Retina (tissue), 1 donor: Measurements from ENCODE around the gene HIF3A.
A peak's percentile ranks its signal among the peaks of the same experiment; 100 is the strongest.
"Not testable (repeated sequence)": the region's sequence is repeated elsewhere in the genome, so short reads cannot be mapped to it uniquely, and the experiment has no call there.

Experiments used
- DNase-seq: peaks from one replicate; pipeline ENCODE4 v3.0.0-alpha.2; 2016

Gene HIF3A

DNA sequence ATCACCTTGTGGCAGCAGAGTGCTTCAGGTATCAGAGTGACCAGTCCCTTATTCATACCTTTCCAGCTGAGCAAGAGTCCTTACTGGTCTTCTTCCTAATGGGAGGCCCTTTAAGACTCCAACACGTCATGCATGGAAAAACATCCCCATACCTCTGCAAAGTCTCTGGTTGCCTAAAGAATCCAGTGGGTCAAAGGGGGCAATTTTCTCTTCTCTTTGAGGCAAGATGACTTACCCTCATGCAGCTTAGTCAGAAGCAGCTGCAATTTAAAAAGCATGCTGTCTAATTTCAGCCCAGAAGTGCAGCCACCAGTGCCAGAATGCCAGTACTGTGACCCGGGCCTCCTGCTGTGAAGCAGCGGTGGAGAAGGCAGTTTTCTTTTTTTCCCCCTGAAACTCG lies 68.7 kb downstream of the HIF3A start:
- DNase-seq = no peak

DNA sequence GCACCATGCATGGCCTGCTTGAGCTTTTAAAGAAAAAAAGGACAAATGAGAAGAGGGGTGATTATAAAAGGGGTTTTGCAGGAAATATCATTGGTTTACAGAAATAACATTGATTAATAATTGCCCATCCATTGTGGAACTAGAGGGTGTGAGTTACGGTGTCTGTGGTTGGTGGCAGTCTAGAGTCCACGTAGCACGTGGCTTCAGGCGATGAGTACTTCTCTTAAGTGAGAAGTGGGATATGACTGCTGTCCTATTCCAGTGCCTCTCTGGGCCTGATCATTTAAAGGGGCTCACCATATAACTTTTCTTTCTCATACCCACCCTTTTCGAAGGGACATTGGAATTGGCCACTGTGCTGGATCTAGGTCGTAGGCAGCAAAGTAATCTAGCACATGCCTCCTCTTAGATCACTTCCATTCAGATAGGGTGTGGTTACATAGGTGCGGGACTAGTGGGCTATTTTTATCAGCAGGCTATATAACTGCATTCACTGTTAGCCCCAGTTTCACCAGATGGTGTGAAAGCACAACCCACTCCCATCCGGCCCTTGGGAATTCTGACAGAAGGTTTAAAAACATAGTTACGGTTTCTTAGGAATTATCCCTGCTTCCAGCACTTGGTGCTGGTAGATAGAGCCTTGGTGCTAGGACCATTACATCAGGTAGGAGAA lies 69.9 kb downstream of the HIF3A start:
- DNase-seq = no peak

DNA sequence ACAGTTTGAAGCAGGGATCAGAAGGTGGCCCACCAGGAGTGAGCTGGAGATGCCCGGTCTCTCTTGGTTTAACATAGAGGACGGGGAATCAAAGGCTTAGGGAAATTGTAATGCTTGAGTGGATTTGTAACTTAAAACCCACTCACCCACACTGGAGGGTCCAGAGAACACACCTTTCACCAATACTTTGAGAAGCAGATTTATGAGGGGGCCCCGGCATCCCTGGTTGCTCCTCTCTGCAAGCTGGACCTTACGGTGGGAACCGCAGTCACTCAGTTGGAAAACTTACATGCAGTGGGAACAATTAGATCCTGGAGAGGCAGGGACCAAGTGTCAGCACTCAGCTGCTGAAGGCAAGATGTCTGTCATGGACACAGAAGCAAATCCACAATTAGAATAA lies 70.6 kb downstream of the HIF3A start:
- DNase-seq = peak; percentile 27

DNA sequence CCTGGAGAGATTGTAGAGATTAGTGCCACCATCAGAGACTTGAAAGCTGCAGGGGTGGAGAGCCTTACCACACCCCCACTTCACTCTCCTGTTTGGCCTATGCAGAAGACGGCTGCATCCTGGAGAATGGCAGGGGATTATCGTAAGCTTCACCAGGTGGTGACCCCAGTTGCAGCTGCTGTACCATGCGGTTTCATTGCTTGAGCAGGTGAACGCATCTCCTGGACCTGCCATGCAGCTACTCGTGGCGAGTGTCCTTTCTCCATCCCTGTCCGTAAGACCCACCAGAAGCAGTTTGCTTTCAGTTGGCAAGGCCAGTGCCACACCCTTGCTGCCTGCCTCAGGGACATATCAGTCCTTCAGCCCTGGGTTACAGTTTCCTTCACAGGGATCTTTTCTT lies 71.3 kb downstream of the HIF3A start:
- DNase-seq = peak; percentile 19

DNA sequence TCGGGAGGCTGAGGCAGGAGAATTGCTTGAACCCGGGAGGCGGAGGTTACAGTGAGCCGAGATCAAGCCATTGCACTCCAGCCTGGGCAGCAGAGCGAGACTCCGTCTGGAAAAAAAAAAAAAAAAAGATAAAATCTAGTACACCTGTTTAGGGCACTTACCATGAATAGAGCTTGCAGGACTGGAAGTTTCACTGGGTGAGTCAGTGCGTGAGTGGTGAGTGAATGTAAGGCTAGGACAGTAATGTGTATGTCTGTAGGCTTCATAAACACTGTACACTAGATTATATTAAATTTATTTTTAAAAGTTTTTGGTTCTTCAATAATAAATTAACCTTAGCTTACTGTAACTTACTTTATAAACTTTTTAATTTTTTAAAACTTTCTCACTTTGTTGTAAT lies 73.0 kb downstream of the HIF3A start:
- no peak for DNase-seq

DNA sequence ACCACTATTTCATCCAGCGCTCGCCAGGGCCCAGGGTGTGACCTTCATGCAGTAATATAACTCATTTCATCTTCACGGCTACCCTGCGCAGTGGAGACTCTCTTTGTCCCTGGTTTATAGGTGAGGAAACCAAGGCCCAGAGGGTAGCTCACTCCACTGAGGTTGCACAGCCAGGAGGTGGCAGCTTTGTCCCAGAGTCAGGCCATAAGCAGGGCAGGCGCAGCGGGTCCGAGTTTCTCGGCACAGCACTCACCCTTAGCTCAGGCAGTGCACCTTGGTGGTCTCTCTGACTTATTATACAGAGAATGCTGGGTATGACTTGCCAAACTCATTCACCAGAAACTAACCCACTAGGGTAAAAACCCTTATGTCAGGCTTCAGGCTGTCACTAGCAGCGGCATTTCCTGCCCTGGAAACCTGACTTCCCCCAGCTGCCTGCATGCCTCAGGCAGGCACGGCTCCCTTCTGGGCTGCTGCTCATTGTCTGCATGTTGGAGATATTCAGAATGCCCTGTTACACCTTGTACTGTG lies 74.6 kb downstream of the HIF3A start:
- DNase-seq = no peak

DNA sequence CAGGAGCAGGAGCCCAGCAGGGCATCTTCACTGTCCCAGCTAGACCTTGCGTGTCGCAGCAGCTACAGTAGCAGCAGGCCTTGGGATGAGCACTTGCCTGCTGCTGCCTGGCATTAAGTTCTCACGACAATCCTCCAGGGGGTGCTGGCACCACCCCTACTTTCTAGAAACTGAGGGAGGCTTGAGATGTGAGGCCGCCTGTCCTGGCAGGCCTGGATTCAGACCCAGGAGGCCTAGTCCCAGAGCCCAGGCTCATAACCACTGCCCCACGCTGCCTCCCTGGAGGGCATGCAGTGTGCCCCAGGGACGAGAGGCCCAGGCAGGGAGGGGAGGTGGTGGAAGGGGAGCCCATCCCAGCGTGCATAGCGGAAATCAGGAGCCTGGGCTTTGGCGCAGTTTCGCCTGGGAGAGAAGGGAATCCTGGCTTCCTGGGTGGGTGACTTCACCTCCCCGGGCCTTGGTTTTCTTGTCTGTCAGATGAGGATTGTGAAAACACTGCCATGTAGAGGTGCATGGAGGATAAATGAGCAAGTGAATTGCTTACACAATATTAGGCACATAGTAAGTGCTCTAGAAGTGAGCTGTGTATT lies 76.2 kb downstream of the HIF3A start:
- no peak for DNase-seq

DNA sequence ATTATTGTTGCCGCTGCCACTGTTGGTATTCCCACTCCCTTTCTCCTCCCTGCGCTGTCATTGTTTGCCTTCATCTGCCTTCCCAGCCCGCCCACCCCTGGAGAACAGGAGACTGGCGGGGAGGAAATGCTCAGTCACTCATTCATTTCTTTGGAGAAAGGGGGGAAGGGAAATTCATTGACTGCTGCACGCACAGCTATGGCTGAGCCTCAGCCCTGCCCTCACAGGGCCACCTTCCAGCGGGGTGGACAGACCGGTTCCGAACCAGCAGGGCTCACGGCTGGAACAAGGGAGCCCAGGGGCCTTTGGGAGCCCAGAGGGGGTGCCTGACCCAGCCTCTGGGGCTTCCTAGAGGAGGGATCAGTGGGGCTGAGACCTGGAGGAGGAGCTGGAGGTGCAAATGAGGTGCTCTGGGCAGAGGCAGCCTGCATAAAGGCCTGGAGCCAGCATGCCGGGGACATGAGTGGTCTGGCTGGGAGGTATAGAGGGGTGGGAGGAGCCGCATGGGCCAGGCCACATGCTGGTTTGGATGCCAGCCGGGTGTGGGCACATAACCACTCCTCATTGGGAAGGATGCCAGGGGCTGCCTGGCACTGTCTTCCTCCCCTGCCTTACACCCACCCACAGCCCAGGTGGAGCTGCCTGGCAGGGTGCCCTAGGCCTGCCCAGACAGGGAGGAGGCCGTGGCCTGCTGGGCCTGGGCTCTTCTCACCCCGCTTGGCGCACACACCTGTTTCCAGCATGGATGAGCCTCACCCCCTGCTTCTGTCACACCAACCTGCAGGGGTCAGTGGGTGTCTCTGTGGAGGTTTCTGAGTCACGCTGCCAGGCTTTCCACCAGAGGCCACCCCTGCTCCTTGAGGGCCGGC lies 76.9 kb downstream of the HIF3A start:
- DNase-seq = no peak

DNA sequence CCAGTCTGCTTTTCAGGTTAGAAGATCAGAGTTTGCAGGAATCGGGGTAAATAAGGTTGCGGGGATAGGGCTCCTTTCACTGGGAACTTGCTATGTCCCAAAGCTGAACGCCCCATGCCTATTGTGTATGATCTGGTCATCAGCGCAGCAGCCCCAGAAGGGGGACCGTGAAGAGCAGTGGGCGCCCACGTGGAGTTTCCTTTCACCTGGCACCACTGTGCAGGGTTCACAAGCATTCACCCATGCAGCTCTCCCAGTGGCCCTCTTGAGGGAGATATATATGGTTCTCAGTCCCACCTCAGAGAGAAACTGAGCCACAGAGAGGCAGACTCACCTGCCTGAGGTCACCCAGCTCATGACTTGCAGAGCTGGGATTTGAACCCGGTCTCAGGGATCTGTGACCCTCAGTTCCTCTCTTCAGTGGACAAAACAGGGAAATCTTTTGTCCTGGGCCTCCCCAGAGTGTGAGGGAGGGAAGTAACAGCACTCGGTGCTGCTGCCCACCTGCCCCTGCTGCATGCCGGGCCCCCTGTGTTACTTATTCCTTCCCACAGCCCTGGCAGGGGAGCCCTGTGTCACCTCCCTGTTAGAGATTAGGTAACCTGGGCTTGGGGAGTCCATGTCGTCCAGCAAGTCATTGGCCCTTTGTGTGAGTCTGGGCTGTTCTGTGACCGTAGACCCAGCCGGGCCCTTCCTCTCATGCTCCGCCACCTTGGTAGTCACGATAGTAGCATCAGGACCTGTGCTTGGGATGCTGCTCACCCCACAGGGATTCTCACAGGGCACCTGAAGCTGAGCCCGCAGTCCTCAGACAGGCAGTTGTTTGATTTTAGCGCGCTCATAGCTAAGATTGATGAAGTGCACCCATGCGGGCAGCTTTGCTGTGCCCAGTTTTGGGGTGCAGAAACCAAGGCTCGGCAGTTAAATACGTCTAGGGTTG lies 78.0 kb downstream of the HIF3A start:
- DNase-seq = no peak

DNA sequence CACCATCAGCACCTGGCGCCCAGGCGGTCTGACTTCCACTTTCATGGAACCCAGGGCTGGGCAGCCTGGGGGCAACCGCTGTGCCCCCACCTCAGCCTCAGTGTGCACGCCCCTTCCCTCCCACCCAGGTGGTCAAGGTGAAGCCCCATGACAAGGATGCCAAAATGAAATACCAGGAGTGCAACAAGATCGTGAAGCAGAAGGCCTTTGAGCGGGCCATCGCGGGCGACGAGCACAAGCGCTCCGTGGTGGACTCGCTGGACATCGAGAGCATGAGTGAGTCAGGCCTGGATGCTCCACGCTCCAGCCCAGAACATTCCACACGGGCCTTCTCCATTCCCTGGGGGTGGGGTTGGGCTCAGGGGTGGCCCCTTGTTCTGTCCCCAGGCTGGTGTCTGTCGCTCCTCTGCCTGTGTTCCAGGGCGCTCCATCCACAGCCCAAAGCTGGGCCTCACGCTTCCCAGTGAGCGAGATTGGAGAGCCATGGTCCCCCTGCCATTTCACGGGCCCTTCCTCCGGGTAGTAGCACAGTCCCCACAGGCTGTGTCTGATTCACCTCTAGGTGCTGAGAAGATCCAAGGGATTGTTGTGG lies 78.7 kb downstream of the HIF3A start:
- DNase-seq = not testable (repeated sequence)

DNA sequence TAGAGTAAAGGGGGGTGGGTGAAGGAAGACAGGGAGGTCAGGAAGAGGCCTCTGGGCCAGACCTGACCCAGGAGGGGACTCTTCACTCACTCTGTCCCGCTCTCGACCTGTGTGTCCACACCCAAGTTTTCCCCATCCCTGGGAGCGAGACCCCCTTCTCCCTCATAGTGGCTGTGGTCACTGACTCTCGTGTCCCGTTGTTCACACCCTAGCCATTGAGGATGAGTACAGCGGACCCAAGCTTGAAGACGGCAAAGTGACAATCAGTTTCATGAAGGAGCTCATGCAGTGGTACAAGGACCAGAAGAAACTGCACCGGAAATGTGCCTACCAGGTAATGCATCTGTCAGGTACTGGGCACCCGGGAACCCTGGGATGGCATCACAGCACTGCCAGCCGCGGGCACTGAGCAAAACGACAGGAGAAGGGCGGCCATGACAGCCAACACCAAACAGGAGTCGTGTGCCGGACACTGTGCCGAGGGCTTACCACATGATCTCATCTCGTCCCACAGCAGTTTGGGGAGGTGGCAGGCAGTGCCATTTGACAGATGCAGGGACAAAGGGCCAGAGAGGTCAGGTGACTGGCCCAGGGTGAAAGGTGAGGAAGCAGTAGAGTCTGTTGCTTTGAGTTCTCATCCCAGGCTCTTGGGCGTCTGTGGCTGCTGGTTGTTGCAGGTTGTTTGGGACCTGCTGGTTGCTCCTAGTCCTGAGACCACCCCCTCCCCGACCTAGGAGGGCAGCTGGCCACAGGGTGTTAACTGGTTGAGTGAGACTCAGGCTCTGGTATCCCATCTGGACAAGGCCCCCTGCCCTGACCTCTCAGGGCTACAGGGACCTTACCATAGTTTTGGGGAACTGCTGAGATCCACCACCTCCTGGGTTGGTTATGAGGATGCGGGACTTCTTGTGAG lies 79.7 kb downstream of the HIF3A start:
- no peak for DNase-seq

DNA sequence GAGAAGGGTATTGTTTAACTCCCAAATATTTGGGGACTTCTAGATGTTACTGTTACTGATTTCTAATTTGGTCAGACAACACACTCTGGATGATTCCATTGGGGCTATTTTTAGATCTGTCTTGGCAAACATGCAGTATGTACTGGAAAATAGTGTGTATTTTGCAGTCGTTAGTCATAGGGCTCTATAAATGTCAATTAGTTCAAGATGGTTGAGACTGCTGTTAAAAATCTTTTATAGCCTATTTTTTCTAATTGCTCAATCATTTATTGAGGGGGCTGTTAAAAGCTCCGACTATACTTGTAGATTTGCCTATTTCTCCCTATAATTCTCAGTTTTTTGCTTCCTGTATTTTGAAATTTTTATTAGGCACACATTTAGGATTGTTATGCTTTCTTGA lies 81.4 kb downstream of the HIF3A start:
- no peak for DNase-seq

DNA sequence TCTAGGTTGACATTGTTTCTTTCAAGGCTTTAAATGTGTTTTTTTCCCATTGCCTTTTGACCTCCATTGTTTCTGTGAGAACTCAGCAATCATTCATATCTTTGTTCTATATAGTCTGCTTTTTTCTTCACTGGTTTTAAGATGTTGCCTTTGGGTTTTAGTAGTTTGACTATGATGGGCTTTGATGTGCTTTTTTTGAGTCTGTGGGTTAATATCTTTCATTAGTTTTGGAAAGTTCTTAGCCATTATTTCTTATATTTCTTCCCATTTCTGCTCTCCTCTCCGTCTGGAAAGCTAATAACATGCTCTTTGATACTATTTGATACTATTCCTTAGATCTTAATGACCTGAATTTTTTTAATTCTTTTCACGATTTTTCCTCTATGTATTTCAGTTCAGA lies 83.8 kb downstream of the HIF3A start:
- DNase-seq = no peak

DNA sequence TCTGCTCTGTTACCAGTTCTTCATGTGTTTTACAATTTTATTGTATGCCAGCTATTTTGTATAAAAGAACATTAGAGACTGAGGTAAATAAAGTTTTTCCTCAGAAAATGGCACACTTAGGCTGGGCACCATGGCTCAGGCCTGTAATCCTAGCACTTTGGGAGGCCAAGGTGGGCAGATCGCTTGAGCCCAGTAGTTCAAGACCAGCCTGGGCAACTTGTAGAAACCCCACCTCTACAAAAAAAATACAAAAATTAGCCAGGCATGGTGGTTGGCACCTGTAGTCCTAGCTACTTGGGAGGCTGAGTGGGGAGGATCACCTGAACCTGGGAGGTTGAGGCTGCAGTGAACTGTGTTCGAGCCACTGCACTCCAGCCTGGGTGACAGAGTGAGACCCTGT lies 84.5 kb downstream of the HIF3A start:
- no peak for DNase-seq

DNA sequence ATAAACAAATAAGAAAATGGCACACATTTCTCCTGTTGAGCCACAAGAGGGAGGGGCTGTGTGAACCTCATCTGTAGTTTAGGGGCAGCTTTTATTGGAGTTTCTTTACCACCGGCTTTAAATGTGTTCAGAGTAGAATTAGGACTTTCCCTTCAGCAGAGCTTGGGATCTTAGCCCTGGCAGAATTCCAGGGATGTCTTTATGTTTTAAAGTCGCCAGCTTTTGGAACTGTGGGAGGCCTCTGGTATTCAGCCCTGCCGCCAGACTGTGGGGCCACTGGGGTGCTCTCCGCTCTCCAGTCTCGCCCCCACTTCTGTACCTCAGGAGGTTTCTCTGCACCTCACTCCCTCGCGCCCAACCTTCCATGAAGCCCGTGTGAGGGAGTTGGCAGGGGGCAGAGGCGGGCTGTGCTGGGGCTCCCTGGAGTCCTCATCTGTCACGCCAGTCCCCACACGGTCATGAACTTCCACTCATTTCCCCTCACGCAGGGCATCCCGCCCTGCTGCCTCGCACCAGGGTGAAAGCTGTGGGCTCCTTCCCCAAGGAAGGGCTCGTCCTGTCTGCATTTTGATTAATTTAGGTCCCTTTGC lies 85.0 kb downstream of the HIF3A start:
- no peak for DNase-seq

DNA sequence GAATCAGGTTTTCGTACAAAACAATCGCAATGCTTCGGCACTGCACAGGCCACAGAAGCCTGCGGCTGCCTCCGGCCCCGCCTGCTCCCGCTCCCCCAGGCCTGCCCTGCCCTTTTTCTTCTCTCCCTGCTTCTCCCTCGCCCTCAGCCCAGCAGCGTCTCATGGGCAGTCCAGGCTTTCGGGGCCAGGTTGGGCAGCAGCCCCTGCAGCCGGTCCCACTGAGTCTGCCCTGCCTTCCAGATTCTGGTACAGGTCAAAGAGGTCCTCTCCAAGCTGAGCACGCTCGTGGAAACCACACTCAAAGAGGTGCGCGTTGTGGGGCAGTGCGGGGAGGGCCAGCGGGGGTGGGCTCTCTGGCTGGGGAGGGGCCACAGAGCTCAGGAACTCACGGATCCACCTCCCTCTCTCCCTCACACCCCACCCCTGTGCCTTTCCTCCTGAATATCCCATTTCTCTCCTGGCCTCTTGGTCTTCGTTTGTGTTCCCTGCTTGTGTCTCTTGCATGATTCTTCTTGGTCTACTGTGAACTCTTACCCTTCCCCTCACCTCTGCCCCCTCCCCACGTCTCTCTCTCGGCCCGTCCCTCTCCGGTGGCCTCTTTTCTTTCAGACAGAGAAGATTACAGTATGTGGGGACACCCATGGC lies 86.5 kb downstream of the HIF3A start:
- no peak for DNase-seq

DNA sequence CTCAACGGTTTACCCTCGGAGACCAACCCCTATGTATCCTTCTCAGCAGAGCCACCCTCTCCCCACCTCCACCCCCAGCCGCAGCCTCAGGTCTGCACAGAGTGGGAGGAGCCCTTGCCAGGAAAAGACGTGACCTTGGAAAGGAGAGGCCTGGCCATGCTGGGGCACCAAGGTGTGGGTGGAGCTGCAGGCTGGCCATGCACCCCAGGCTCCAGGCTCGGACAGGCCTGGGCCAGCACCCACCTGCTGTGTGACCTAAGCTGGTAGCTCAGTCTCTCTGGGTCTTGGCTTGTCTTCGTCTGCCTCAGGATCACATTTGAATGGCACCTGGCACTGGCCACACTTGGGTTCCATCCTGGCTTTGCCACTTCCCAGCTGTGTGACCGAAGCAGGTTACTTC lies 87.0 kb downstream of the HIF3A start:
- no peak for DNase-seq

DNA sequence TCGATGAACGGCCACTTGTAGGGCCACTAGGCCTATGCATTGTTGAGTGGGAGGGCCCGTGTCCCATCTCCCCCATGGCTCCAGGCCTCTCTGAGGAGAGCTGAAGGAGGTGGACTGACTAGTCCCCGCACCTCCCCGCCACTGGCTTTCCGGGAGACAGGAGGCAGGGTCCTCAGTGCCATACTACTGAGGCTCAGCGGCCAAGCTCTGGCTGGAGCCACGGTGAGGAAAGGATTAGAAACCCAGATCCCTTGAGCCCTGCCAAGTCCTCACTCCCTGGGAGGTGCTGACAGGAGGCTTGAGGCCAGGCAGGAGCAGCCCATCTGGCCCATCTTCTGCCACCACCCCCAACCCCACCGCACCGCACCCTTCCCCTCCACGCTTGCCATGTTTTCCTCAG lies 87.6 kb downstream of the HIF3A start:
- DNase-seq = no peak

DNA sequence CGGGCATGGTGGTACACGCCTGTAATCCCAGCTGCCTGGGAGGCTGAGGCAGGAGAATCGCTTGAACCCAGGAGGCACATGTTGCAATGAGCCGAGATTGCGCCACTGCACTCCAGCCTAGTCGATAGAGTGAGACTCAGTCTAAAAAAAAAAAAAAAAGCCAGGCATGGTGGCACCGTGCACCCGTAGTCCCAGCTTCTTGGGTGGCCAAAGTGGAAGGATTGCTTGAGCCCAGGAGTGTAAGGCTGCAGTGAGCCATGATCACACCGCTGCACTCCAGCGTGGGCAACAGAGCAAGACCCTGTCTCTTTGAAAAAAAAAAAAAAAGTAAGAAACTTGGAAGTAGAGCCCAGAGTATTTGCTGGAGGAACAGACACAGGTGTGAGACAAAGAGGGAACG lies 88.8 kb downstream of the HIF3A start:
- DNase-seq = no peak

DNA sequence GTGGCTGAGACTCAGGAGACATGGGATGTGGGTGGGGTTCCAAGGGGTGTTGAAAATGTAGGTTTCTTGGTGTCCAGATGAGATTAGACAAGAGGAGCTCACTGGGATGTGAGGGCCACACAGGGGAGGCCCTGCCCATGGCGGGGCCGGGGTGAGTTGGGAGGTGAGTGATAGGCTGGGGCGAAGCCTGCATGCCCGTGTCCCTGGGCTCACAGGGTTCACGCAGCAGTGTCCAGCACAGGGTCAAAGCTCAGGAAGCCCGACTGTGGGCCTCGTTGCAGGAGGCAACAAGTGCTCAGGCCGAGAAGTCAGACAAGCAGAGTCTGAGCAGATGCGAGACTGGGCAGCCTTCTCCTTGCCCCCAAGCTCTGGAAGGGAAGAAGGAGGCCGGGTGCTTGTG lies 89.3 kb downstream of the HIF3A start:
- no peak for DNase-seq
